ENCODE data around the gene ATP8A2.

The ATP8A2 gene

GRCh38 chr13:25372284-25373081, 709 bp downstream of the ATP8A2 start:
- Mint-ChIP-seq H3K27ac (no peak overlapping the region), H3K36me3 (ENCODE audit: low read depth) (no peaks in the 10 kb centered on the region), H3K4me3 (no peak overlapping the region), H3K4me1 (ENCODE audit: low read depth) (peaks cover 7% of the 10 kb centered on the region), H3K9me3 (no peaks in the 10 kb centered on the region), H3K27me3 (ENCODE audit: low read depth) (peaks cover 75% of the 10 kb centered on the region)

DNA sequence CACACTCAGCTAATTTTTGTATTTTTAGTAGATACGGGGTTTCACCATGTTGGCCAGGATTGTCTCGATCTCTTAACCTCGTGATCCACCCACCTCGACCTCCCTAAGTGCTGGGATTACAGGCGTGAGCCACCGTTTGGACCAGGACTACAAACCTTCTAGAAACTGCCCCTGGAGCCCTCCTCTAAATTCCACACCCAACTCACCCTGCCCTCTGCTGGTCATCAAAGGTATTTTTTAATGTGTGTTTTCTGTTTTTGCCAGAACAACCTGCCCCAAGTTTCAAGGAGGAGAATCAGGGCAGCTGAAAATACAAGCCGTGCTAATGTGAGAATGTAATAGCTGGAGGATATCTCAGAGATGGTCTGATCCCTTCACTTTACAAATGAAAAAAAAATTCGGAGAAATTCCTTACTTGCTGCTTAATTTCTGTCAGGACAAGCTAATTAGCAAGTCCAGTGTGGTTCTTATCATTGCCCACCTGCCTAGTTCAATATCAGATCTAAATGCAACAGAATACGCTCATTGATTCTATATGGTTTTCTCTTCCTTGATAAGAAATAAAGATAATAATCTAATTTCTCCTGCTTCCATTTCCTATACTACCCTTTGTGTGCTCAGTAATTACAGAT, 4.1 kb downstream of the ATP8A2 start:
- H3K9me3 Mint-ChIP-seq, result no peaks in the 10 kb centered on the region
- no peak overlapping the region for H3K27ac Mint-ChIP-seq
- H3K4me3 Mint-ChIP-seq, result no peak overlapping the region
- H3K36me3 Mint-ChIP-seq (ENCODE audit: low read depth), result no peaks in the 10 kb centered on the region
- H3K27me3 Mint-ChIP-seq (ENCODE audit: low read depth), result peaks cover 60% of the 10 kb centered on the region
- H3K4me1 Mint-ChIP-seq (ENCODE audit: low read depth), result peaks cover 7% of the 10 kb centered on the region

GRCh38 chr13:25377244-25377962, 5.6 kb downstream of the ATP8A2 start:
- Mint-ChIP-seq H3K27ac (no peak overlapping the region), H3K4me3 (no peak overlapping the region), H3K4me1 (ENCODE audit: low read depth) (peaks cover 3% of the 10 kb centered on the region), H3K9me3 (no peaks in the 10 kb centered on the region), H3K36me3 (ENCODE audit: low read depth) (no peaks in the 10 kb centered on the region), H3K27me3 (ENCODE audit: low read depth) (peaks cover 59% of the 10 kb centered on the region)

DNA sequence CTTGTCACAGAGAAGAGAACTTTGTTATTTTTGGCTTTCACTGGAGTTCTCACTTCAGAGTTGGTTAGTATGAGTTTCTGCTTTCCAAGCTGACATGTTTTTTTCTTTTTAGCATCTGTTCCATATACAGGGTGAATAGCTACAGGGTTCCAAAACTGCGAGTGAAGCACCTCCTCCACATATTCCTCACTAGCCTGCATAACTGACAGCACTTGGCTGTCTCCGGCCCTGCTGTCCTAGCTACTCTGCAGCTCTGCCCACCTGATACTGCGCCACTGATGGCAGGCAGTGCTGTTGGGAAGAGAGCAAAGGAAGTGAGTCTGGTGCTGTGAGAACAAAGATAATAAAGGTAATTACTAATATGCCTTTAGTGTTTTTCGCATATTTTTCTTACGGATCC, 6.8 kb downstream of the ATP8A2 start:
- Mint-ChIP-seq H3K4me1 (ENCODE audit: low read depth) (peaks cover 3% of the 10 kb centered on the region), H3K4me3 (no peak overlapping the region), H3K27ac (no peak overlapping the region), H3K27me3 (ENCODE audit: low read depth) (peaks cover 52% of the 10 kb centered on the region), H3K9me3 (no peaks in the 10 kb centered on the region), H3K36me3 (ENCODE audit: low read depth) (no peaks in the 10 kb centered on the region)

GRCh38 chr13:25379011-25379410, 7.2 kb downstream of the ATP8A2 start:
- Mint-ChIP-seq H3K36me3 (ENCODE audit: low read depth) (no peaks in the 10 kb centered on the region), H3K27me3 (ENCODE audit: low read depth) (peaks cover 52% of the 10 kb centered on the region), H3K4me1 (ENCODE audit: low read depth) (peaks cover 3% of the 10 kb centered on the region), H3K9me3 (no peaks in the 10 kb centered on the region), H3K4me3 (no peak overlapping the region), H3K27ac (no peak overlapping the region)

GRCh38 chr13:25380082-25380481, 8.3 kb downstream of the ATP8A2 start:
- H3K36me3 Mint-ChIP-seq (ENCODE audit: low read depth), result no peaks in the 10 kb centered on the region
- H3K9me3 Mint-ChIP-seq, result no peaks in the 10 kb centered on the region
- H3K4me1 Mint-ChIP-seq (ENCODE audit: low read depth), result peaks cover 3% of the 10 kb centered on the region
- no peak overlapping the region for H3K27ac Mint-ChIP-seq
- H3K27me3 Mint-ChIP-seq (ENCODE audit: low read depth), result peaks cover 49% of the 10 kb centered on the region
- no peak overlapping the region for H3K4me3 Mint-ChIP-seq

DNA sequence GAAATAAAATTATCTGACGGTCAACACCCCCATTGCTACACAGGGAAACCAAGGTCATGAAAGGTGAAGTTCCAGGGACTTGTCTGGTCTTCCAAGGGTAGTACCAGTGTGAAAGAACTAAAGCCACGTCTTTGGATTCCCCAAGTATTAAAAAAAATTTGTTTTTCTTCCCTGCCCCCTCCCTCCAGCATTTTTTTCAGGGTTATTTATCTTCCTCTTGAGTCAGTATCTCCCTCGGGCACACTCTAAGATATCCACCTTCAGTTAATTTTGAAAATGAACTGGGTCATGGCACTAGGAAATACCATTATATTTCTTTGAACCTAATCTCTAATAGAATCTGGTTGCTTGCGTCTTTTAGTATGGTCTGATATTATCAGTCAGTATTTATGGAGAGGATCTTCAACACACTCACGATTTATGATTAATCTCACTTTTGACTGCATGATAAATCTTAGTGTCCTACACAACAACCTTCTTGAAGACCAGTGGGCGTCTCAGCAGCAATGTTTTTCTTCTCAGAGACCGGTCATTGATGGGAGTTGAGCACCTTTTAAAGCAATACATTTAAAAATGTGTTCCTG, 9.1 kb downstream of the ATP8A2 start:
- Mint-ChIP-seq H3K27me3 (ENCODE audit: low read depth) (peaks cover 43% of the 10 kb centered on the region), H3K36me3 (ENCODE audit: low read depth) (no peaks in the 10 kb centered on the region), H3K4me3 (no peak overlapping the region), H3K4me1 (ENCODE audit: low read depth) (peaks cover under 1% of the 10 kb centered on the region), H3K27ac (no peak overlapping the region), H3K9me3 (no peaks in the 10 kb centered on the region)

GRCh38 chr13:25384758-25385410, 13.1 kb downstream of the ATP8A2 start:
- peaks cover 38% of the 10 kb centered on the region for H3K27me3 Mint-ChIP-seq (ENCODE audit: low read depth)
- no peak overlapping the region for H3K27ac Mint-ChIP-seq
- H3K36me3 Mint-ChIP-seq (ENCODE audit: low read depth), result no peaks in the 10 kb centered on the region
- no peaks in the 10 kb centered on the region for H3K9me3 Mint-ChIP-seq
- H3K4me3 Mint-ChIP-seq, result no peak overlapping the region
- no peaks in the 10 kb centered on the region for H3K4me1 Mint-ChIP-seq (ENCODE audit: low read depth)

DNA sequence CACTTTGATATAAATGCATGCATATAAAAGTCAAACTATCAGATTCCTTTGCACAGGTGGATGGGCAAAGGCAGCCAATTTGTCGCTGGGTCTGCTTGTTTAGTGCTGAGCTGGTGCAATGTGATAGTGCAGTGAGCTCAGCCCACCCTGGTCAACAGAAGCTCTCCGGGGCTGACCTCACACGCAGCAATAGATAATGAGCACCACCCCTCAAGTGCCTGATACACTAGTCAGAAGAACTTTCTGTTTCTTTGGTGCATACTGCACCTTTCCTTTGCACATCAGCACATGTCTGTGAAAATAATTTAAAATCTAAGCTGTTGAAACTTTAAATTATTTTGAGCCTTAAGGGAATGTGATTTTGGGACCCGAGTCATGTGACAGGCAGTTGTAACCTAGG, 20.2 kb downstream of the ATP8A2 start:
- Mint-ChIP-seq H3K27me3 (ENCODE audit: low read depth) (peaks cover 17% of the 10 kb centered on the region), H3K4me1 (ENCODE audit: low read depth) (no peaks in the 10 kb centered on the region), H3K27ac (no peak overlapping the region), H3K36me3 (ENCODE audit: low read depth) (no peaks in the 10 kb centered on the region), H3K9me3 (no peaks in the 10 kb centered on the region), H3K4me3 (no peak overlapping the region)

- peaks cover 9% of the 10 kb centered on the region for H3K27me3 Mint-ChIP-seq (ENCODE audit: low read depth)
- H3K36me3 Mint-ChIP-seq (ENCODE audit: low read depth), result no peaks in the 10 kb centered on the region
- H3K27ac Mint-ChIP-seq, result no peak overlapping the region
- H3K4me1 Mint-ChIP-seq (ENCODE audit: low read depth), result no peaks in the 10 kb centered on the region
- no peak overlapping the region for H3K4me3 Mint-ChIP-seq
- no peaks in the 10 kb centered on the region for H3K9me3 Mint-ChIP-seq
Measured at GRCh38 chr13:25394402-25395060, 22.8 kb downstream of the ATP8A2 start.

GRCh38 chr13:25397763-25398162, 26.0 kb downstream of the ATP8A2 start:
- H3K27me3 Mint-ChIP-seq (ENCODE audit: low read depth), result peaks cover 9% of the 10 kb centered on the region
- no peaks in the 10 kb centered on the region for H3K9me3 Mint-ChIP-seq
- H3K4me3 Mint-ChIP-seq, result no peak overlapping the region
- no peak overlapping the region for H3K27ac Mint-ChIP-seq
- no peaks in the 10 kb centered on the region for H3K4me1 Mint-ChIP-seq (ENCODE audit: low read depth)
- no peaks in the 10 kb centered on the region for H3K36me3 Mint-ChIP-seq (ENCODE audit: low read depth)

DNA sequence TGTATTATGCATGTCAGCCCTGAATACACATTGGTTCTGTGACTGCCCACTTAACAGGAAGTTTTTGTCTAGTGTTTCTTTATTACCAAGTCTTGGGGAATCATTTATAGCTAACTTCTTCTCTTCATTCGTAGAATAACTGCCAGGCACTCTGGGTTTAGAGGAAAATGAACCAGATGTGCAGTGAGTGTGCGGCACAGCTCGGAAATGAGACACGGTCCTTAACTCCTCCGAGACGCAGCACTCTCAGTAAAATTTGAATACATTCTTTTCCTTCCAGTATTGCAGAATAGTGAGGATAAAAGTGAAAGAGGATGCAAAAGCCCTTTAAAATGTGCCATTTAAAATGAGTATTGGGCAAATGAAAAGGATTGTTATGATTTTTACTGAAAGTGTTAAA, 29.2 kb downstream of the ATP8A2 start:
- H3K4me3 Mint-ChIP-seq, result no peak overlapping the region
- no peak overlapping the region for H3K27ac Mint-ChIP-seq
- no peaks in the 10 kb centered on the region for H3K36me3 Mint-ChIP-seq (ENCODE audit: low read depth)
- H3K4me1 Mint-ChIP-seq (ENCODE audit: low read depth), result no peaks in the 10 kb centered on the region
- H3K27me3 Mint-ChIP-seq (ENCODE audit: low read depth), result peaks cover 7% of the 10 kb centered on the region
- H3K9me3 Mint-ChIP-seq, result no peaks in the 10 kb centered on the region

GRCh38 chr13:25401958-25402357, 30.2 kb downstream of the ATP8A2 start:
- H3K4me1 Mint-ChIP-seq (ENCODE audit: low read depth), result no peaks in the 10 kb centered on the region
- H3K9me3 Mint-ChIP-seq, result no peaks in the 10 kb centered on the region
- H3K4me3 Mint-ChIP-seq, result no peak overlapping the region
- H3K36me3 Mint-ChIP-seq (ENCODE audit: low read depth), result no peaks in the 10 kb centered on the region
- H3K27me3 Mint-ChIP-seq (ENCODE audit: low read depth), result peaks cover 7% of the 10 kb centered on the region
- no peak overlapping the region for H3K27ac Mint-ChIP-seq

GRCh38 chr13:25406377-25406776, 34.6 kb downstream of the ATP8A2 start:
- H3K27me3 Mint-ChIP-seq (ENCODE audit: low read depth), result peaks cover 12% of the 10 kb centered on the region
- no peak overlapping the region for H3K27ac Mint-ChIP-seq
- H3K4me1 Mint-ChIP-seq (ENCODE audit: low read depth), result no peaks in the 10 kb centered on the region
- no peaks in the 10 kb centered on the region for H3K36me3 Mint-ChIP-seq (ENCODE audit: low read depth)
- H3K4me3 Mint-ChIP-seq, result no peak overlapping the region
- no peaks in the 10 kb centered on the region for H3K9me3 Mint-ChIP-seq

Data from T-helper 1 cell treated with Interleukin-12 subunit alpha and Interleukin-12 subunit beta and Interleukin-4 antibody, amounts not matched to agents 30 μg/mL and 1 μg/mL, for 36 hours (primary cell).